ENCODE measurements around the gene YWHAG. TPM values are rescaled to one million over a fixed set of nuclear protein-coding genes. Genes with fewer than 3 reads are reported as not detected.

Gene YWHAG
- total and polyA plus RNA-seq, 3 donors from 2014 or later = 67.4 to 80.2 (median 78.4) TPM

- H3K9me3 ChIP-seq = no peaks in the 10 kb centered on the region
- no peak overlapping the region for H3K27ac ChIP-seq
- DNase-seq = no peak
- H3K36me3 ChIP-seq (ENCODE audit: low read depth, missing control alignments) = no peaks in the 10 kb centered on the region
- intact Hi-C loops (cut with DNase I; ENCODE audit: low total_unique reads) = no loop called here
- no peak for TF ChIP-seq CTCF (IDR thresholded peaks at IDR 0.05)
- TF ChIP-seq POLR2A (IDR thresholded peaks at IDR 0.05) = no peak
- H3K4me3 ChIP-seq = no peak overlapping the region
- H3K27me3 ChIP-seq = no peaks in the 10 kb centered on the region
- 16 to 20% methylated on average over 14 to 25 of the region's 25 CpGs for WGBS, 2 donors
- peaks cover 12% of the 10 kb centered on the region for H3K4me1 ChIP-seq
Measured at GRCh38 chr7:76280408-76280807, 78.4 kb downstream of the YWHAG start.

- H3K4me3 ChIP-seq = no peak overlapping the region
- 73 to 100% methylated on average over 1 of the region's 1 CpG for WGBS, 2 donors
- H3K9me3 ChIP-seq = no peaks in the 10 kb centered on the region
- no peak for DNase-seq
- no peak overlapping the region for H3K27ac ChIP-seq
- no peaks in the 10 kb centered on the region for H3K27me3 ChIP-seq
- TF ChIP-seq CTCF (IDR thresholded peaks at IDR 0.05) (no peak), POLR2A (IDR thresholded peaks at IDR 0.05) (no peak)
- H3K4me1 ChIP-seq = peaks cover 12% of the 10 kb centered on the region
- H3K36me3 ChIP-seq (ENCODE audit: low read depth, missing control alignments) = no peaks in the 10 kb centered on the region
- intact Hi-C loops (cut with DNase I; ENCODE audit: low total_unique reads) = loop anchor here (10.0 kb wide), 1 partner anchor 104 kb away; no protein-coding TSS in a partner anchor
Measured at GRCh38 chr7:76278540-76278939, 80.3 kb downstream of the YWHAG start.

Other genes with a start within 250 kb of the YWHAG start
- gene SRRM3, start 157.1 kb downstream of the YWHAG start, total RNA-seq = 1 to 10 TPM; 7.8 to 8.4 TPM
- 8.3 TPM for gene SRRM3, start 157.1 kb downstream of the YWHAG start, polyA plus RNA-seq (ENCODE audit: insufficient read depth, low read depth, low replicate concordance)
- 100 to 1,000 TPM; 216 to 245 TPM for gene HSPB1, start 56.3 kb downstream of the YWHAG start, total RNA-seq
- gene HSPB1, start 56.3 kb downstream of the YWHAG start, polyA plus RNA-seq (ENCODE audit: insufficient read depth, low read depth, low replicate concordance) = 190 TPM
- 1 to 10 TPM; 1.8 to 2.3 TPM for gene SSC4D, start 50.7 kb upstream of the YWHAG start, total RNA-seq
- gene SSC4D, start 50.7 kb upstream of the YWHAG start, polyA plus RNA-seq (ENCODE audit: insufficient read depth, low read depth, low replicate concordance) = 2.8 TPM
- gene ZP3, start 66.0 kb upstream of the YWHAG start, total RNA-seq = 1 to 10 TPM; 1.7 to 3.5 TPM
- 2.0 TPM for gene ZP3, start 66.0 kb upstream of the YWHAG start, polyA plus RNA-seq (ENCODE audit: insufficient read depth, low read depth, low replicate concordance)
- 100 to 1,000 TPM; 200 to 239 TPM for gene DTX2, start 102.7 kb upstream of the YWHAG start, total RNA-seq
- 65.1 TPM for gene DTX2, start 102.7 kb upstream of the YWHAG start, polyA plus RNA-seq (ENCODE audit: insufficient read depth, low read depth, low replicate concordance)
- gene UPK3B, start 151.6 kb upstream of the YWHAG start, total RNA-seq = 10 to 100 TPM; 19.1 to 27.1 TPM
- gene UPK3B, start 151.6 kb upstream of the YWHAG start, polyA plus RNA-seq (ENCODE audit: insufficient read depth, low read depth, low replicate concordance) = 66.8 TPM
- 1 to 10 TPM in 1 of 2 donors, under 1 TPM in 1; 0.68 to 1.3 TPM for gene SPDYE16, start 184.3 kb upstream of the YWHAG start, total RNA-seq
- 4.1 TPM for gene SPDYE16, start 184.3 kb upstream of the YWHAG start, polyA plus RNA-seq (ENCODE audit: insufficient read depth, low read depth, low replicate concordance)